GM10248 (cell line): ENCODE results near the gene TSPEAR.
"Not testable (repeated sequence)": the region's sequence is repeated elsewhere in the genome, so short reads cannot be mapped to it uniquely, and the experiment has no call there.

Experiments
- CTCF ChIA-PET: fragments of 300-600 bp; sonication (Branson Sonifier 250); formaldehyde crosslinking; extraction: SDS; loops from one replicate; lab custom pipeline; 2021; ENCODE audit warnings: antibody characterized with exemption; lab: Yijun Ruan, JAX
- POLR2A ChIA-PET: fragments of 350-650 bp; sonication (Branson Sonifier 250); formaldehyde crosslinking; extraction: SDS; loops from one replicate; lab custom pipeline; 2020; ENCODE audit warnings: antibody characterized with exemption; lab: Yijun Ruan, JAX
- DNase-seq: peaks from one replicate; pipeline ENCODE4 v3.0.0; 2012; ENCODE audit errors: extremely low spot score
- TF ChIP-seq, protein P1 (sequence below): IDR thresholded peaks from 2 replicates; pipeline ENCODE4 v1.5.1; 2012; ENCODE audit warnings: mild to moderate bottlenecking, low read depth; ENCODE audit errors: extremely low read depth, missing control alignments, control extremely low read depth

The TSPEAR gene

DNA sequence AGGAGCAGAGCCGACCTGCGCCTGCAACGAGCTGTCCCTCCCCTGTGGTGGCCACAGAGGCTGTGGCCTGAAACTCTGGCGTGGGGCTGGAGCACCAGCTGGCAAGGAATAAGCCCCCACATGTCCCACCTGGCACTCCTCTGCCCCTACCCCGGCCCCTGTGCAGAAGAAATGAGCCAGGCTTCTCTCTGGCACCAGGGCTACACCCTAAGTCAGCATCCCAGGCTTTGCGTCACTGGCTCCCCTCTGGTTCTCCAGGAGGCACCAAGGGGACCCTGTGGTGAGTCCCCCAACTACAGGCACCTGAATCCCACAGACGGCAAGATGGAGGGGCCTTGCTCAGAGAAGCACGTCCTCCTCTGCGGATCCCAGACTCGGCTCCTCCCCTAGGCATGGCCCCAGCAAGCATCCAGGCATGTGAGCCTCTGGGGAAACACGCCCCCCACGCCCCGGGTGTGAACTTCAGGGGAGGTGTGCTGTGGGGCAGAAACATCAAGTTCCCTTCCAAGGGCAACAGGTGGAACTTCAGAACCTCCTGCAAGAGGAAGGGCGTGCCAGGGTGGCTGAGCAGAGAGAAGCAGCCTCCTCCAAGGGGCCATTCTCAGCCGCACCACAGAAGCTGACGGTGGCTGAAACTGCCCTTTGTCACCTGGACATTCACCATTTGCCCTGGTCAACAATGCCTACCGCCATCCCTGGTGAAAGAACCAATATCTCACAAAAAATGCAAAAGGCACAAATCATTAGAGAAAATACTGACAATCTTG is 108.1 kb downstream of the TSPEAR start:
- no peak for DNase-seq
- CTCF ChIA-PET, result no interaction called here
- TF ChIP-seq, protein P1, sequence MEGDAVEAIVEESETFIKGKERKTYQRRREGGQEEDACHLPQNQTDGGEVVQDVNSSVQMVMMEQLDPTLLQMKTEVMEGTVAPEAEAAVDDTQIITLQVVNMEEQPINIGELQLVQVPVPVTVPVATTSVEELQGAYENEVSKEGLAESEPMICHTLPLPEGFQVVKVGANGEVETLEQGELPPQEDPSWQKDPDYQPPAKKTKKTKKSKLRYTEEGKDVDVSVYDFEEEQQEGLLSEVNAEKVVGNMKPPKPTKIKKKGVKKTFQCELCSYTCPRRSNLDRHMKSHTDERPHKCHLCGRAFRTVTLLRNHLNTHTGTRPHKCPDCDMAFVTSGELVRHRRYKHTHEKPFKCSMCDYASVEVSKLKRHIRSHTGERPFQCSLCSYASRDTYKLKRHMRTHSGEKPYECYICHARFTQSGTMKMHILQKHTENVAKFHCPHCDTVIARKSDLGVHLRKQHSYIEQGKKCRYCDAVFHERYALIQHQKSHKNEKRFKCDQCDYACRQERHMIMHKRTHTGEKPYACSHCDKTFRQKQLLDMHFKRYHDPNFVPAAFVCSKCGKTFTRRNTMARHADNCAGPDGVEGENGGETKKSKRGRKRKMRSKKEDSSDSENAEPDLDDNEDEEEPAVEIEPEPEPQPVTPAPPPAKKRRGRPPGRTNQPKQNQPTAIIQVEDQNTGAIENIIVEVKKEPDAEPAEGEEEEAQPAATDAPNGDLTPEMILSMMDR, result no peak
- POLR2A ChIA-PET, result no interaction called here

GRCh38 chr21:44602463-44602850 is 108.9 kb downstream of the TSPEAR start:
- ChIA-PET POLR2A (no interaction called here), CTCF (no interaction called here)
- DNase-seq, result no peak
- TF ChIP-seq, protein P1, result no peak

GRCh38 chr21:44601596-44602462 is 109.5 kb downstream of the TSPEAR start:
- TF ChIP-seq, protein P1, result no peak
- DNase-seq, result no peak
- CTCF ChIA-PET, result no interaction called here
- POLR2A ChIA-PET, result no interaction called here

- POLR2A ChIA-PET, DNase-seq, CTCF ChIA-PET: not testable (repeated sequence)
Observed at GRCh38 chr21:44601091-44601490, 110.3 kb downstream of the TSPEAR start.

- POLR2A ChIA-PET, DNase-seq, CTCF ChIA-PET: not testable (repeated sequence)
Observed at GRCh38 chr21:44600118-44600978, 111.0 kb downstream of the TSPEAR start, which contains the start of gene KRTAP10-7. TSS of gene KRTAP10-7 (plus strand) at chr21:44600597. CDS start at chr21:44600622, 25 bp downstream.

- ChIA-PET CTCF (no interaction called here), POLR2A (no interaction called here)
- TF ChIP-seq, protein P1, result no peak
- no peak for DNase-seq
Observed at GRCh38 chr21:44599264-44600029, 111.9 kb downstream of the TSPEAR start.

DNA sequence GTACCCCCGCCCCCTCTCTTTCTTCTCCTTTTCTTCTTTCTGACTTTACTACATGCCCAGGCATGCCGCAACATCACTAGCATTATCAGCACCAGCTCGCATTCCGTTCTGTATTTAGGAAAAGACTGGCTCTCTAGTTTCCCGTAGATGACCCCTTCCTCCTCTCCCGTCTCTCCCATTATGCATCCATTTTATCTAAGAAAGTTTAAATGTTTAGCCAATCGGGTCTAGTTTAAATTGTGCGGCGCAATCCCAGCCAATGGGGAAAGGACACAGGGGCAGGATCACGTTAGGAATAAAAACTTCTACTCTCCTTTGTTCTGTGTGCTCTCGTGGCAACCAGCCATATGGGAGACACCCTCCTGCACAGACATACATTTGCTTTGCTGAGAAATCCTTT is 113.3 kb downstream of the TSPEAR start:
- CTCF ChIA-PET, result no interaction called here
- no peak for DNase-seq
- TF ChIP-seq, protein P1, result no peak
- POLR2A ChIA-PET, result no interaction called here
